ENCODE measurements around the gene ACVR1.

The ACVR1 gene

DNA sequence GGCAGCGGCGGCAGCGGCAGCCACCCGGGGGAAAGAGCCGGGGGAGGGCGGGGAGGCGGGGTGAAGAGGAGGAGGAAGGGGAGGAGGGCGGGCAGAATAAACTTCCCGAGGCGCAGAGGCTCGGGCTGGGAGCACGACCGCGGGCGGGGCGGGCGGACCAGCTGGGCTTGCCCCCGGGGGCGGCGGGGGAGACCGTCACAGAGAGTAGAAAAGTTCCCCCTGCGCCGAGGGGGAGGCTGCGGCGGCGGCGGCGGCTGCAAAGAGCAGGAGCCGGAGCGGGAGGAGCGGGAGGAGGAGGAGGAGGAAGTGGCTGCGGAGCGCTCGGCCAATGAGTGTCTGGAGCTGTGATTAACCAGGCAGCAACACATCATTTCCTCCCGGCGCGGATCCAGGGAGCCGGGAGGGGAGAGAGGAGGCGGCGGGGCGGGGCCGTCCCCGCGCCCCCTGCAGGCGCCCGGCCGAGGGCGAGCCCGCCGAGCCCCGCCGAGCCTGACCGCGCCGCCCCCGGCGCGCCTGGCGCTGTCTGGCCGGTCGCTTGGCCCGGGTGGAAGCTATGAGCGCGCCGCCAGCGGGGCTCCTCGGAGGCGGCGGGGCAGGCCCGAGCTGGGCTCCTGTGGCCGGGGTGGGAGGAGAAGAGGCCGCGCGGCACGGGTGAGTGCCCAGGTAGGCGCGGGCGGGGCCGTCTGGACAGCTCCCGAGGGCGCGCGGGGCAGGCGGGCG, at the start of gene ACVR1:
ACVR1 (minus strand) TSS at position 265 of the 720 bp plus-strand sequence. CDS start 76,837 bp downstream, outside the sequence.
- peak; percentile 97 for DNase-seq (ENCODE audit: low read depth)
- H3K4me3 ChIP-seq (ENCODE audit: control insufficient read depth, low read depth, low read length) = peak within 1 kb of the TSS; percentile 75
- TF ChIP-seq, protein P1, sequence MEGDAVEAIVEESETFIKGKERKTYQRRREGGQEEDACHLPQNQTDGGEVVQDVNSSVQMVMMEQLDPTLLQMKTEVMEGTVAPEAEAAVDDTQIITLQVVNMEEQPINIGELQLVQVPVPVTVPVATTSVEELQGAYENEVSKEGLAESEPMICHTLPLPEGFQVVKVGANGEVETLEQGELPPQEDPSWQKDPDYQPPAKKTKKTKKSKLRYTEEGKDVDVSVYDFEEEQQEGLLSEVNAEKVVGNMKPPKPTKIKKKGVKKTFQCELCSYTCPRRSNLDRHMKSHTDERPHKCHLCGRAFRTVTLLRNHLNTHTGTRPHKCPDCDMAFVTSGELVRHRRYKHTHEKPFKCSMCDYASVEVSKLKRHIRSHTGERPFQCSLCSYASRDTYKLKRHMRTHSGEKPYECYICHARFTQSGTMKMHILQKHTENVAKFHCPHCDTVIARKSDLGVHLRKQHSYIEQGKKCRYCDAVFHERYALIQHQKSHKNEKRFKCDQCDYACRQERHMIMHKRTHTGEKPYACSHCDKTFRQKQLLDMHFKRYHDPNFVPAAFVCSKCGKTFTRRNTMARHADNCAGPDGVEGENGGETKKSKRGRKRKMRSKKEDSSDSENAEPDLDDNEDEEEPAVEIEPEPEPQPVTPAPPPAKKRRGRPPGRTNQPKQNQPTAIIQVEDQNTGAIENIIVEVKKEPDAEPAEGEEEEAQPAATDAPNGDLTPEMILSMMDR (conservative IDR thresholded peaks at IDR 0.05; ENCODE audit: control insufficient read depth, insufficient read depth, low read depth, low read length) = no peak

DNA sequence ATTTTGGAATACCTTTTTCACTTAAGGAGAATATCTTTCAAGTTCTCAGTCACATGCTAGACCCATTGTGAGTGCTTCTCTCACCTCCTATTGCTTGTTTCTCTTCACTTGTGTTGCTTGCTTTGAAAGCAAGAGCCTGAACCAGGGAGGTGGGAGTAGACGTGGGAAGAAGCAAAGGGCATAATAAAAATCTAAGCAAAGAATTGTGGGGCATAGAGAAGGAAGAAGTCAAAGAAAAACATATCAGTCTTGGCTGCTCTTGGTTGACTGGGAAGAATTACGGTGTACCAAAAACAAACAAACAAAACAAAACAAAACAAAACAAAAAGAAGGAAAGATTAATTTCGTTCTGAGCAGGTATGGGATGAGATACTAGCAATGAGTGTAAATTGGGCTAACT, 48.9 kb upstream of the ACVR1 start:
- H3K4me3 ChIP-seq (ENCODE audit: control insufficient read depth, low read depth, low read length) = no peak overlapping the region
- TF ChIP-seq, protein P1 (conservative IDR thresholded peaks at IDR 0.05; ENCODE audit: control insufficient read depth, insufficient read depth, low read depth, low read length) = no peak
- no peak for DNase-seq (ENCODE audit: low read depth)

DNA sequence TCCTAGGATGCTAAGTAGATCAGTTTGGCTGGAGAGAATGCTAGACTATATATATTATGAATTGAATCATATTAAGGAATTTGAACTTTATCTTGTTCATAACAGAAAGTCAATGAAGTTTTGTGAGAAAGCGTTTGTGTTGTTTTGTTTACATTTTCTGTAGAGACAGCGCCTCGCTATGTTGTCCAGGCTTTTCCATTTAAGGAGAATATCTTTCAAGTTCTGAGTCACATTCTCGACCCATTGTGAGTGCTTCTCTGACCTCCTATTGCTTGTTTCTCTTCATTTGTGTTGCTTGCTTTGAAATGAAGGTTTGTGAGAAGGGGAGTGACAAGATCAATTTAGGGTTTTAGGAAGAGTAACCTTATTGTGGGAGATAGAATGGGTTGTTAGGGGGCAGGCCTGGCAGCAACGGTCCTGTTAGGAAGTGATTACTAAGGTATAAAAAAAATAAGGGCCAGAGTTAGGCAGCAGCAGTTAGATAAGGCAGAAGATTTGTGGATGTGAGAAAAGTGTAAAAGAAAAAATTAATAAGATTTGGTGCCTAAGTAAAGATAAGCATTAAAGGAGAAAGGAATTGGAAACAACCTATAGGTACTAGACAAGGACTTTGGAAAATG, 47.6 kb upstream of the ACVR1 start:
- TF ChIP-seq, protein P1 (conservative IDR thresholded peaks at IDR 0.05; ENCODE audit: control insufficient read depth, insufficient read depth, low read depth, low read length) = no peak
- no peak for DNase-seq (ENCODE audit: low read depth)

DNA sequence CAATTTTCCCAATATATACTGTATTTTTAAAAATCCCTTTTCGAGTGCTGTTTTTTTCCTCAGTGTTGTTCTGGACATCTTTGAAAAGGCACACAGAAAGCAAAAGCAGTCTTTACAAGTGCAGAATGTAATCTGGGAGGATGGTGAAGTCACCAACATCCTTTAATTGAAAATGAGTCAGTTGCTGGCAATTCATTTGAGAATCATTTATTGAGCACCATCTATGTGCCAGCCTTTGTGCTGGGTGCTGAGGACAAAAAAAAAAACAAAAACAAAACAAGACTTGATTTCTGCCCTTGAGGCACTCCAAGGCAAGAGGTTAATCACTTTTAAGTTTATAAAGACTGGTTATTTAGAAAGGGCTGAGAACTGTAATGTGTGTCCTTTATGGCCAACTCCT, 46.7 kb upstream of the ACVR1 start:
- no peak for DNase-seq (ENCODE audit: low read depth)
- TF ChIP-seq, protein P1 (conservative IDR thresholded peaks at IDR 0.05; ENCODE audit: control insufficient read depth, insufficient read depth, low read depth, low read length) = no peak
- H3K4me3 ChIP-seq (ENCODE audit: control insufficient read depth, low read depth, low read length) = no peak overlapping the region

More for the DNA sequence above, 47.6 kb upstream of the ACVR1 start:
- no peak overlapping the region for H3K4me3 ChIP-seq (ENCODE audit: control insufficient read depth, low read depth, low read length)

DNA sequence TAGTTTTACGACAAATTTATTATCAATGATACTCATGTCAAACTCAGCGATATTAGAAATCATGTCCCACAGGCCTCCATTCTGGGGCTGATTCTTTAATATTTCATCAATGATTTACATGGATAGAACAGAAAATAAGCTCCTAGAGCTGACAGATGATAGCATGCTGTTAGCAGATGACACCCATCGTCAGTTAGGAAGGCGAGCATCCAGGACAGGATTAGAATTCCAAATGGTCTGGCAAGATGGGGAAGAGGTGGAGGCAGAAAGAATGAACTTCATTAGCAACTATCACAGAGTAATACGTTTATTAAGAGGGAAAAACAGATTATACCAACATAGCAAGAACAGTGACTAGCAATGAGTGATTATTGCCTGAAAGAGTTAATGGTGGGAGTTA, 46.2 kb upstream of the ACVR1 start:
- DNase-seq (ENCODE audit: low read depth) = no peak
- no peak overlapping the region for H3K4me3 ChIP-seq (ENCODE audit: control insufficient read depth, low read depth, low read length)
- TF ChIP-seq, protein P1 (conservative IDR thresholded peaks at IDR 0.05; ENCODE audit: control insufficient read depth, insufficient read depth, low read depth, low read length) = no peak

DNA sequence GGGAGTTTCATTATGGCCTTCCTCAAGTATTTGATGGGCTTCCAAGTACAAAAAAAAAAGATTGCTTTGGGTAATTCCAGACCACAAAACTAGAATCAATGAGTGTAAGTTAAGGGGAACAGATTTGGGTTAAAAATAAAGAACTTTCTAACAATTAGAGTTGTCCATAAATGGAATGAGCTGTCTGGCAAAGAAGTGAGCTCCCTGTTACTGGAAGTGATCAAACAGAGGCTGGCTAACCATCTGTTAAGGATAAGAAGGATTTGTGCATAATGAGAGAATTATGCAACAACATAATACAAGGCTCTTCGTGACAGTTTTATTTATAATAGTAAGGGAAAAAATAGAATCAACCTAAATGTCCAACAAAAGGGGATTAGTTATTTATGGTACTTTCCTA, 44.6 kb upstream of the ACVR1 start:
- H3K4me3 ChIP-seq (ENCODE audit: control insufficient read depth, low read depth, low read length) = no peak overlapping the region
- TF ChIP-seq, protein P1 (conservative IDR thresholded peaks at IDR 0.05; ENCODE audit: control insufficient read depth, insufficient read depth, low read depth, low read length) = no peak
- DNase-seq (ENCODE audit: low read depth) = no peak

Data from fibroblast of mammary gland (primary cell).